Myocyte (in vitro differentiated cells): ENCODE results near the gene GBF1. TPM values are rescaled to one million over a fixed set of nuclear protein-coding genes. Genes with fewer than 3 reads are reported as not detected.
"Not testable (repeated sequence)": the region's sequence is repeated elsewhere in the genome, so short reads cannot be mapped to it uniquely, and the experiment has no call there.

Experiments used
- DNase-seq: peaks from one replicate; pipeline ENCODE4 v3.0.0-alpha.2; 2012; ENCODE audit warnings: low read depth
- total RNA-seq: library from RNA; depleted of rRNA; stranded (reverse); fragments of >200 nt; gene quantifications from 2 replicates; pipeline ENCODE4 v1.2.3, GENCODE V29; 2014

Gene GBF1
- total RNA-seq, 1 donor from 2014 or later: 62.8 TPM

GRCh38 chr10:102233997-102234396 lies 11.3 kb upstream of the GBF1 start:
- no peak for DNase-seq

- DNase-seq: peak; percentile 45
Observed at GRCh38 chr10:102234888-102235597, 10.3 kb upstream of the GBF1 start.

GRCh38 chr10:102235598-102235920 lies 9.8 kb upstream of the GBF1 start:
- no peak for DNase-seq

DNA sequence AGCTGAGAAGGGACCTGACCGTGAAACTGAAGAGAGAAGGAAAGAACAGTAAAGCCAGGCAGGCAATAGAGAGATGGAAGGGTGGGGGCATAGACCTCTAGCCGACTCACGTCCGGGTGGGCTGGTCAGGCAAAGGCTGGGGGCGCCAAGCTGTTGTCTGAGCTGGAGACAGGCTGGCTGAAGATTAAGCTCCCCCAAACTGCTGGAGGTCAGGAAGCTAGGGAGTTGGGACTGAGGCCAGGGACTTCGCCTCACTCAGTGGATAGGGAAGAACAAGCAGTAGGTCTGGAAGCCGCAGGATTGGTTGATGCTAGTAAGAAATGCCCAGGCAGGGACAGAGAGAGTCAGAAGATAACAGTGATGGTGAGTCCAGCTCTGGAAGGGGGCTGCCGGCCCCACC lies 9.3 kb upstream of the GBF1 start:
- DNase-seq: no peak

- DNase-seq: no peak
Observed at GRCh38 chr10:102237711-102238252, 7.5 kb upstream of the GBF1 start.

- DNase-seq: peak; percentile 61
Observed at GRCh38 chr10:102240467-102241031, 4.8 kb upstream of the GBF1 start.

- DNase-seq: no peak
Observed at GRCh38 chr10:102241032-102241443, 4.3 kb upstream of the GBF1 start.

- DNase-seq: peak; percentile 97
Observed at GRCh38 chr10:102241444-102242117, 3.8 kb upstream of the GBF1 start, which contains the start of gene PITX3. TSS of gene PITX3 (minus strand) at chr10:102241512. CDS start at chr10:102232080, 9,432 bp downstream.

DNA sequence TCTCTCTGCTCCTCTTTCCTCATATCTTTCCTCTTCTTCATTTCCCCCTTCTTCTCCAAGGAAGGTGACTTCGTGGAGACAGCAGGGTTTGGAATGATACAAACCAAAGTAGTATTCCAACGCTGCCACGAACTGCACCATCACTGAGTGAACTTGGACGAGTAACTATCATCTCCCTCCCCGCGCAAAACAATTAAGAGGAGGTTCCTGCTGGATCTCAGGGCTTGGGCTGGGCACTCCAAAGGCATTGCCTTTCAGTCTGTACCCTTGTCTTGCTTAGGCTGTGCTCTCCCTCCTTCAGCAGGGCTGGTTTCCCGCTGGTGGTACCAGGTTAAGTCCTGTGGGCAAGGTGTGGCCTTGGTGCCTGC lies 3.2 kb upstream of the GBF1 start:
- DNase-seq: no peak

DNA sequence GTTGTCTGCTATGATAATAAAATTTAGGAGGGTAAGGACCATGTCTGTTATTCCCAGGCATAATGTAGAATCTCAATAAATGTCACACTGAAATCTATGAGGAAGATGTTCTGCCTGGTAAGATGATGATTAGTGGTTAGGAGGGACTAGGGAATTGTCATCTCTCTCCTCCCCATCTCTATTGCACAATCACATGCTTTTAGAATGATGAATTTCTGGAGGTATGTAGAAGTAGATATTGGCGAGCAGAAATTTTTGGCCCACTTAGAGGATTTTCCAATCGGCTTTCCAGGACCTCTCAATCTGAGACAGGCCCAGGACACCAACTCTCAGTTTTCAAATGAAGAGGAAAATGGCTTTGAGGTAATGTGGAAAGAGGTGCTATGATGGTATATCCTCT lies 2.0 kb upstream of the GBF1 start:
- DNase-seq: no peak

DNA sequence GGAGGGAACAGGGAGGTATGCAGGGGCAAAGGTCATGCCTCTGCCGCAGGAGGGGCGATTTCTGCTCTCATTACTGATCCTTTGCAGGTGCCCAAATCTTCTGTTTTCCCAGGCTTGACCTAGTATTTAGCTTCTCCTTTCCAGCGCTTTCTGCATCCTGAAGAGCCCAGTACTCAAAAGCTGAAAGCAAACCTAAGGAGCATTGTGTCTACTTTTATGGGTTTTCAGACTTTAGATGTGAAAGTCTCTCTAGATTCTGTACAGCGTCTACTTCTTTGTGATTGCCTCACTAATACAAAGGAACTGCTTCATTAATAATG lies 560 bp downstream of the GBF1 start:
- no peak for DNase-seq

- DNase-seq: no peak
Observed at GRCh38 chr10:102246261-102246660, 929 bp downstream of the GBF1 start.

DNA sequence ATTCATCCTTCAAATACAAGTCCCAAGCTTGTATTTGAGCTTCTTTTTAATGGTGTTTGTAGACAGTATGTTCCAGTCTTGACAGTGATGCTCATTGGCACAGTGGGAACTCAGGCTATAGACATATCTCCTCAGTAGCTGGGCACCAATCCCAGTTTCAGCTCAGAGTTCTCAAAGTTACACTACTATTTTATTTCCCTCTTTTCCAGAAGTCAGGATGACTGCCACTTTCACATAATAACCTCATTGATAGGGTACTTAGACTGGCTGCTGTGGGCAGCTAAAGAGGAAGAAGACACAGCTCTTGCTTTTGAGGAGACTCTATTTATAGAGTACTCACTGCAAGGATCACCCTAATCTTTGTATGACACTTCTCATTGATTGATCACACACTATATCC lies 2.4 kb downstream of the GBF1 start:
- DNase-seq: no peak

GRCh38 chr10:102252508-102252907 lies 7.2 kb downstream of the GBF1 start:
- not testable (repeated sequence) for DNase-seq

GRCh38 chr10:102254426-102254825 lies 9.1 kb downstream of the GBF1 start:
- DNase-seq: peak; percentile 61

DNA sequence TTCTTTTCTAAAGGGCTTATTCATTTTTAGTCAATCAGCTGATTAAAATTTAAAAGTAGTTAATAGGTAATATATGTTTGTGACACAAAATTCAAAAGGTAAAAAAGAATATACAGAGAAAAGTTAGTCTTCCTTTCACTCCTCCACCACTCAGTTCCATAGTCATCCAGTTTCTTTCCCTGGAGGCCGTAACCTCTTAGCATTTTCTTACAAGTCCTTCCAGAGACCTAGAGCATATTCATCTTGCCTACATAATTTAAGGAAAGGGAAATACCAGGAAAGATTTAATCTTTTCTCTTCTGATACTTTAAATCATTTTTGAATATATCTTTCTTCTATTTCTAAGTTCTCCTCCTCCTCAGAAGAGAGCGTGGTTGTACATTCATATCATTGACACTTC lies 10.1 kb downstream of the GBF1 start:
- DNase-seq: no peak

GRCh38 chr10:102261196-102261595 lies 15.9 kb downstream of the GBF1 start:
- DNase-seq: peak; percentile 44

DNA sequence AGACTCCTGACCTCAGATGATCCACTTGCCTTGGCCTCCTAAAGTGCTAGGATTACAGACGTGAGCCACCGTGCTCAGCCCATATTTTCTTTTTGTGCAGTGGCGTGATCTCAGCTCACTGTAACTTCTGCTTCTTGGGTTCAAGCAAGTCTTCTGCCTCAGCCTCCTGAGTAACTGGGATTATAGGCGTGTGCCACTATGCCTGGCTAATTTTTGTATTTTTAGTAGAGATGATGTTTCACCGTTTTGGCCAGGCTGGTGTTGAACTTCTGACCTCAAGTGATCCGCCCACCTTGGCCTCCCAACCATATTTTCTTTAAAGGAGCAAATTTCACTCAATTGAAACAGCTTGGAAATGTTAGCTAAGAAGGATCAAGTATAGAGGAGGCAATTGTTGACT lies 16.5 kb downstream of the GBF1 start:
- no peak for DNase-seq

- peak; percentile 85 for DNase-seq
Observed at GRCh38 chr10:102262744-102263370, 17.5 kb downstream of the GBF1 start.

DNA sequence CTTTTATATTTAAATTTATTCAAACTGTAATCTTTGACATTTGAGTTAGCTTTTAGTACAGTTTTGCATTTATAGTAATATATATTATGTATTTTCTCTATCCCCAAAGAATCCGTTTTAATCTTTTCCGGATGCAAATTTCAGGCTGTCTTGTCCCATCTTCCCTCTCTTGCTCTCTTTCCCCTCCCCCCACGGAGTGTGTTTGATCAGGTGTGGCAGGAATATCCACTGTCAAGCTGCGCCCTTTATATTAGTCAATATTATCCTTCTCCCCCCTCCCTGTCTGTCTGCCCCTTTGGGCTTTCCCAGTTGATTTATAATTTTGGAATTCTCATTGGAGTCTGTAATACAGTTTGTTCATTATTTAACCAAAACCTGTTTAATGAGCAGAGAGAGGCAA lies 19.0 kb downstream of the GBF1 start:
- DNase-seq: no peak

GRCh38 chr10:102266670-102267069 lies 21.3 kb downstream of the GBF1 start:
- no peak for DNase-seq

DNA sequence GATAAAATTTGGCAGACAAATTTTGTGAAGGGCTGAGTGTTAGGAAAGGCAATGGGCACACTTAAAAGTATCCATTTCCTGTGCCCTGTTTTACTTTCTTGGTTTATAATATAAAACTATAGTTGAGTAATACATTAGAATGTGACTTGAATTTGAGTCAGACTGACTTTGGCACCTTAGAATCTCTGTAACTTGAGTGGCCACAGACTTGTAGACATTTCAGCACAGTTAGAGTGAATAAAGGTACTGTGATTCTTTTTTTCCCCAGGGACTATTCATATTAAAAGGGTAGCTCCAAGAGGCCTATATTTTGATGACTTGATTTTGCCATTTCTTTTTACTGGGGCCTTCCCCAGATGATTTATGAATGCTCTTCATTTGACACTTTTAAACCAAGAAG lies 22.4 kb downstream of the GBF1 start:
- no peak for DNase-seq
